GM19328 (cell line): ENCODE measurements around the gene ZC3H13.

Source experiments
- ATAC-seq: cut with Tn5 transposase; IDR thresholded peaks from one replicate; pipeline ENCODE4 v1.9.1; 2021; ENCODE audit warnings: mild to moderate bottlenecking, moderate library complexity; ENCODE audit not compliant: unreplicated experiment

The ZC3H13 gene

GRCh38 chr13:46062185-46062584 lies 9.6 kb upstream of the ZC3H13 start:
- no peak for ATAC-seq

DNA sequence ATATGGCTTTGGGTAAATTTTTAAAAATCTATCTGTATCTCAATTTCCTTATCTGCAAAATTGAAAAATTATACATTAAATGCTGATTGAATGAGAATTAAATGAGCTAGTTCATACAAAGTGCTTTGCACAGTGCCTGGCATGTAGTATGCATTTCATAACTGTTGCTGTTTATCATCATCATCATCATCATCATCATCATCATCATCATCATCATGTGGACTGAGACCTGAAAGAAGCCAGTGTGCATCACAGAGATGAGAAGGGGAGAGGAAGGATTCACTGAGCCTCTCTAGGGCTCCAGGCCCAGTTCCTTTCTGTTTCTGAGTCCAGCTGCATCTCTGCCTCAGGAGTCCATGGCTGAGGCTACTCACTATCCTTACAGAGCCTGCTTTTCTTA lies 6.9 kb upstream of the ZC3H13 start:
- no peak for ATAC-seq

- ATAC-seq = no peak
Observed at GRCh38 chr13:46058268-46058667, 5.7 kb upstream of the ZC3H13 start.

- no peak for ATAC-seq
Observed at GRCh38 chr13:46057256-46058015, 4.9 kb upstream of the ZC3H13 start.

- no peak for ATAC-seq
Observed at GRCh38 chr13:46053162-46054012, 841 bp upstream of the ZC3H13 start.

- no peak for ATAC-seq
Observed at GRCh38 chr13:46051968-46052318, 603 bp downstream of the ZC3H13 start.

GRCh38 chr13:46050771-46051170 lies 1.8 kb downstream of the ZC3H13 start:
- ATAC-seq = no peak

- ATAC-seq = no peak
Observed at GRCh38 chr13:46045424-46045823, 7.1 kb downstream of the ZC3H13 start.

DNA sequence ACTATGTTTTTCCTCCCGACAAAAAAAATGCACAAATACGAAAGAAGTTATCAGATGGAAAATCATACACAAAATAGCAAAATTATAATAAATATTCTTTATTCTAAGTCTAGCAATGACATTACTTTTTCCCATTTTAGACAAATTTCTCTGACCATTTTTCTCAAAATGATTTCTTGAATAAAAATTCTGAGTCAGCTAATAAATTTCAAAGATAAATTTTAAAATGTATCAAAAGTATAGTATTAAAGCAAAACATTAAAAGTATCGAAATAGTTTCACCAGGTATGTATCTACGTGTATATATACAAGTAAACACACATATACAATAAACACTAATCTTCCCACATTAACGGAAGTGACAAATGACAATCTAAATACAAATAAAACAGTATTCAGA lies 8.9 kb downstream of the ZC3H13 start:
- ATAC-seq = no peak

GRCh38 chr13:46041419-46041839 lies 11.1 kb downstream of the ZC3H13 start:
- no peak for ATAC-seq

GRCh38 chr13:46040763-46041162 lies 11.8 kb downstream of the ZC3H13 start:
- ATAC-seq = no peak

DNA sequence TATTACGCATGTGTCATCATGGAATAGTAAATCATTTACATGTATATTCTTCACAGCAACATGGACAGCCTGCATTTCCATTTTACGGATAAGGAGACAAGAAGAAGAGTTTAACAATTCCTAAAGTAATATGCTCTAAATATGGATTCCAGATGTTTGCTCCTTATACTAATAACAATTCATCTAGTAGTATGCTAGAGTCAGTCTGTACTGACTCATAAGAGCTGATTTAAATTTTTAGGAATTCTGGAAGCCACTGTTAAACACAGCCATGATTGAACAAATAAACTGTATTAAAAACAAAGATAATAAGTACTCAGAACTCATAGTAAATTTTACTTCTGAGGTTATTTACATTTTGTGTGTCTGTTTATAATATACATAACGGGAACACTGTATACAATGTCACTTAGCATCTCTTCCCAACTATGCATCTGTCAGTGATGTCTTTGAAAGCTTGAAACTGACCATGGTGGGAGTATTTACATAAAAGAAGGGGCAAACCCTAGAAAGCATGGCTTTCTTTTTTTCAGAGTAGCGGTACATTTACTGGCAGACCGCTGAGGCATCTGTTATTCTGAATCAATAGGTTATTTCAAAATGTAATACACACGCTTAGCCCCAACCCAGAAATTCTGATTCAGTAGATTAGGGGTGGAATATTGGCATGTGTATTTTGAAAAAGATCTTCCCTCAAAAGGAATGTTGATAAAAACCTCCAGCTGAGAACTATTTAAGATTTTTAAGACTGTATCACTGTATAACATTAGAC lies 12.9 kb downstream of the ZC3H13 start:
- no peak for ATAC-seq

DNA sequence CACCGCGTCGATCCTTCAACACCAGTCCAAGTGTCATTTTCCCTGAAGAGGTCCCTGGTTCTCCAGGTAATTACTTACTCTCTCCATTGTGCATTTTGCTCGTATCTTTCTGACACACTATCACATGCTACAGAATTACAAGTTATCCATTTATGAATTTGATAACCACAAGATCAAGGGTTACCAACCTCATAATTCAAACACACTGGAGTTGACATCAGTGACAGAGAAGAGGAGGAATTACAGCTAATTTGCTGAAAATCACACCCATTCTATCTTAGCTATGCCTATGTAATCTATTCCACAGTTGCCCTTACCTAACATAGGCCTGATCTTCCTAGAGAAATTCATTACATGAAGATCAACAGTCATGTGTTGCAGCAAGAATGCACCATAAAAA lies 14.2 kb downstream of the ZC3H13 start:
- ATAC-seq = no peak

- no peak for ATAC-seq
Observed at GRCh38 chr13:46035066-46035465, 17.5 kb downstream of the ZC3H13 start.

DNA sequence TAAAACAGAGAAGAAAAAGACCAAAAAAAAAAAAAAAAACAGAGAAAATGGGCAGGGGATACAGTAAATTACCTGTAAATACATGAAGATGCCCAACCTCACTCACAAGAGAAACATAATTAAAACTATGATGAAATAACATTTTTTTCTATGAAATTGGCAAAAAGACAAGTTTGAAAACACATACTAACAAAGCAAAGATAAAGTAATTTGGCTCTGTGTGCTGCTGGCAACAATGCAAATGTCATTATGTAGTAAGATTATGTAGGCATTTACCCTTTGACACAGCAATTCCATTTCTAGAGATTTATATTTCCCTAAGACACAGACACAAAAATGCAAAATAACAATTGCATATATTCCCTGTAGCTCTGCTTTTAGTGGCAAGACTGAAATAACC lies 20.2 kb downstream of the ZC3H13 start:
- no peak for ATAC-seq

- ATAC-seq = no peak
Observed at GRCh38 chr13:46031581-46032263, 20.8 kb downstream of the ZC3H13 start.

DNA sequence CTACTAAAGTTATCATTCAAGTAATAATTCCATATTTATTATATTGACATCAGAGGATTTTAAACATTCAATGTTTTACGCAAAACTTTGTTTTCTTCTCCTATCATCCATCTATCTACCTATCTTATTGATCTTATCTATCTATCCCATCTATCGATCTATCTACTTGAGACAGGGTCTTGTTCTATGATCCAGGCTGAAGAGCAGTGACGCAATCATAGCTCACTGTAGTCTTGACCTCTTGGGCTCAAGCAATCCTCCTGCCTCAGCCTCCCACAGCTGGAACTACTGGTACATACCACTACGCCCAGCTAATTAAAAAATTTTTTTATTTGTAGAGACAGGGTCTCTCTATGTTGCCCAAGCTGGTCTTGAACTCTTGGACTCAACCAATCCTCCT lies 27.4 kb downstream of the ZC3H13 start:
- ATAC-seq = no peak

DNA sequence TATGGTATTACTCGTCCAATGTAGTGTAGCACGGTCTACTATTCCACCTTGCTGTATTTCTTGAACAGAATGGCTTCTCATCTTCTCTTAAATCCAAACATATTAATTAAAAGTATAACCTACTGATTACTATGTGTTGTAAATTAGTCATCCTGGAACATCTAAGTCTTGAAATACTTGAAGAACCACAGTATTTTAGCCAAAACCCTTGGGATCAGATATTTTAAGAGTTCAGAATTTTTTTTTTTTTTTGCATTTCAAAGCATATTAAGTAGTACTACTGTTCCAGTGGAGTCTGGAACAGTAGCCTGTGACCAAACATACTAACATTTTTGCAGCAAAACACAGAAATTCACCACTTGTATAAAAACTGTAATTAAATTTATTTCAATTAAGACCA lies 30.1 kb downstream of the ZC3H13 start:
- no peak for ATAC-seq

DNA sequence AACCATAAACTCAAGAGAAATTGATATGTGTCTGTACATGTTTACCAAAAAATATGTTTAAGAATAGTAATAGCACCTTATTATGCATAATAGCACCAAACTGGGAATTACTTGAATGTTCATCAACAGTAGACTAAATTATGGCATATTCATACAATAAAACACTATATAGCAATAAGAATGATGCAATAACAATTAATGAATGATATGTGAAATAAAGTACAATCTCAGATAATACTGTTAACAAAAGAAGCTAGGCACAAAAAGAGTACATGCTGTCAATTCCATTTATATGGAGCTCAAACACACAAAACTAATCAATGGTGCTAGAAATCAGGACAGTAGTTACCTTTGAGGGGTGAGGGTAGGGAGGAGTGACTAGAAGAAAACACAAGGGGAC lies 36.3 kb downstream of the ZC3H13 start:
- no peak for ATAC-seq

DNA sequence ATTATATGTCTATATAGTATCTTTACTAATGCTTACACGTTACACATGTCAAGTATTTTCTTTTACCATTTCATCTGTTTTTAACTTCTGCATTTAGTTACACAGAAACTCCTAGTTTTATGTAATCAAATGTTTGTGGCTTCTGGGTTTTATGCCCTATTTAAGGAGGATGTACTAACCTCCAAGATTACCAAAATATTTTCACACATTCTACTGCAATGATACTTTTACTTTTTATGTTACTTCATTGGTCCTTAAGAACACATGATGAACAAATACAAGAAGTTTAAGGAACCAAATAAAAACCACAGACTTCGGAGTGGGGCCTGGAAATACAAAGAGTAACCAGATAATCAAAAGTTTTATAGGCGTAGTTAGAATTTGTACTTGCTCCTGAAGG lies 37.2 kb downstream of the ZC3H13 start:
- ATAC-seq = no peak

GRCh38 chr13:46012404-46012803 lies 40.1 kb downstream of the ZC3H13 start:
- ATAC-seq = no peak
